Endothelial cell of umbilical vein (primary cell): Measurements from ENCODE around the gene TAS2R10. TPM values are rescaled to one million over a fixed set of nuclear protein-coding genes. Genes with fewer than 3 reads are reported as not detected.

Experiments
- BruUV-seq: library from RNA; stranded (reverse); fragments of 400-500 nt; replicated peaks from 2 replicates; lab custom pipeline; 2021; lab: Mats Ljungman, UMichigan
- CTCF ChIA-PET: fragments of 300-600, 350-600 bp; sonication (Branson Sonifier 250); formaldehyde crosslinking; loops from one replicate; lab custom pipeline; 2021; ENCODE audit warnings: antibody characterized with exemption, inconsistent platforms; lab: Charles Lee
- POLR2A ChIA-PET: fragments of 300-600, 350-600 bp; sonication (Branson Sonifier 250); formaldehyde crosslinking; loops from one replicate; lab custom pipeline; 2021; ENCODE audit warnings: antibody characterized with exemption, inconsistent platforms; lab: Charles Lee
- DNase-seq: peaks from one replicate; pipeline ENCODE4 v3.0.0-alpha.2; 2011; ENCODE audit warnings: low read depth, low spot score
- FAIRE-seq: peaks from 2 replicates; lab custom pipeline; 2011; peaks lifted over from hg19 to GRCh38; lab: Jason Lieb, UNC
- H2AFZ ChIP-seq: 2 replicates; pipeline ENCODE4 v1.6.0; 2012; ENCODE audit warnings: low read depth, low read length, control low read depth, inconsistent platforms
- H3K27ac ChIP-seq: 2 replicates; pipeline ENCODE4 v1.5.1; 2011; ENCODE audit warnings: low read depth, mild to moderate bottlenecking, control low read depth, low read length, moderate library complexity; ENCODE audit not compliant: insufficient read depth
- H3K27me3 ChIP-seq, 2 experiments: 2 replicates each; pipeline versions ENCODE4 v1.6.0 to v1.6.1; 2011; ENCODE audit warnings: low read length in 2 of 2, mixed read lengths in 1 of 2; ENCODE audit not compliant: control insufficient read depth in 2 of 2, insufficient read depth in 2 of 2
- H3K36me3 ChIP-seq, 2 experiments: 2 replicates in 1 of 2; 3 replicates in 1 of 2; pipeline ENCODE4 v1.5.1; 2011; ENCODE audit warnings: low read length in 2 of 2, mild to moderate bottlenecking in 1 of 2, moderate library complexity in 1 of 2; ENCODE audit not compliant: control insufficient read depth in 2 of 2, insufficient read depth in 2 of 2; ENCODE audit errors: extremely low read depth in 1 of 2
- H3K4me1 ChIP-seq: 3 replicates; pipeline ENCODE4 v1.5.1; 2011; ENCODE audit warnings: mild to moderate bottlenecking, low read length; ENCODE audit not compliant: control insufficient read depth, insufficient read depth; ENCODE audit errors: extremely low read depth
- H3K4me2 ChIP-seq: 2 replicates; pipeline ENCODE4 v1.6.1; 2011; ENCODE audit warnings: low read length, control low read depth, mixed read lengths; ENCODE audit not compliant: insufficient read depth
- H3K4me3 ChIP-seq, 3 experiments: fragments of 200-600 bp in 1 of 3; sonication (generic), shearing (Covaris generic) in 1 of 3; replicated peaks in 1 of 3; 2 replicates each; pipeline ENCODE4 v1.5.1; 2011 to 2016; ENCODE audit warnings: control low read depth in 3 of 3, low read length in 3 of 3, mild to moderate bottlenecking in 2 of 3, inconsistent platforms in 1 of 3, low read depth in 1 of 3, moderate library complexity in 1 of 3; ENCODE audit not compliant: insufficient read depth in 1 of 3
- H3K79me2 ChIP-seq: 2 replicates; pipeline ENCODE4 v1.6.0; 2012; ENCODE audit warnings: low read length, inconsistent platforms; ENCODE audit not compliant: control insufficient read depth, insufficient read depth
- H3K9ac ChIP-seq: replicated peaks from 2 replicates; pipeline ENCODE3; 2011; ENCODE audit warnings: low read length, control low read depth; ENCODE audit not compliant: insufficient read depth; ENCODE audit errors: extremely low read depth
- H3K9me1 ChIP-seq: replicated peaks from 3 replicates; pipeline ENCODE4 v1.6.0; 2011; ENCODE audit warnings: mild to moderate bottlenecking, low read length; ENCODE audit not compliant: control insufficient read depth, insufficient read depth; ENCODE audit errors: extremely low read depth
- H3K9me3 ChIP-seq: replicated peaks from 2 replicates; pipeline ENCODE4 v1.5.1; 2012; ENCODE audit warnings: low read length, inconsistent platforms; ENCODE audit not compliant: control insufficient read depth, insufficient read depth
- H4K20me1 ChIP-seq: replicated peaks from 2 replicates; pipeline ENCODE3; 2011; ENCODE audit warnings: mild to moderate bottlenecking, low read length; ENCODE audit not compliant: control insufficient read depth, insufficient read depth; ENCODE audit errors: extremely low read depth
- CTCF ChIP-seq, 2 donors: IDR thresholded peaks; 1 replicate in 1 of 2; 2 replicates in 1 of 2; pipeline ENCODE4 v1.5.1; 2011; ENCODE audit warnings: low read length in 2 of 2, mild to moderate bottlenecking in 2 of 2, moderate library complexity in 2 of 2, control low read depth in 1 of 2, inconsistent platforms in 1 of 2, low read depth in 1 of 2; ENCODE audit not compliant: insufficient read depth in 1 of 2; ENCODE audit errors: extremely low read depth in 1 of 2
- EZH2 ChIP-seq: IDR thresholded peaks from 2 replicates; pipeline ENCODE4 v1.6.1; 2012; ENCODE audit warnings: borderline replicate concordance, low read depth, mild to moderate bottlenecking, moderate library complexity, low read length, inconsistent platforms; ENCODE audit not compliant: severe bottlenecking
- GATA2 ChIP-seq: IDR thresholded peaks from 2 replicates; pipeline ENCODE4 v1.7.0; 2011; ENCODE audit warnings: low read depth, mild to moderate bottlenecking, moderate library complexity, mixed read lengths, low read length; ENCODE audit not compliant: insufficient read length, insufficient read depth
- JUN ChIP-seq: IDR thresholded peaks from 2 replicates; pipeline ENCODE4 v1.6.1; 2011; ENCODE audit warnings: borderline replicate concordance, low read depth; ENCODE audit not compliant: insufficient read length, insufficient read depth
- MAX ChIP-seq: IDR thresholded peaks from 2 replicates; pipeline ENCODE4 v1.6.1; 2011; ENCODE audit not compliant: insufficient read depth, insufficient read length
- MYC ChIP-seq: IDR thresholded peaks from one replicate; pipeline ENCODE4 v1.6.1; 2011; ENCODE audit warnings: mild to moderate bottlenecking, low read depth, low read length
- POLR2AphosphoS5 ChIP-seq: IDR thresholded peaks from 2 replicates; pipeline ENCODE4 v1.6.1; 2012; ENCODE audit warnings: low read depth, mild to moderate bottlenecking, control low read depth, low read length, moderate library complexity; ENCODE audit not compliant: insufficient read depth
- dilution Hi-C: fragments of 300-500 bp; cut with MboI; formaldehyde crosslinking; loops from one replicate; pipeline ENCODE4 v1.15.0; 2019; ENCODE audit warnings: low sequenced_read_pairs; ENCODE audit not compliant: extremely low pct_ligation_motif_present
- intact Hi-C: fragments of 100-400 bp; cut with micrococcal nuclease; formaldehyde crosslinking; loops from one replicate; pipeline ENCODE4 v1.10.0; 2022
- polyA plus RNA-seq, 4 experiments: library from polyadenylated mRNA; depleted of rRNA in 3 of 4; stranded (reverse) in 3 of 4; unstranded in 1 of 4; fragments of >200 nt; gene quantifications; 2 replicates each; pipeline versions ENCODE4 v1.2.1 to v1.2.3, GENCODE V29; 2011 to 2012; ENCODE audit warnings: missing spikeins in 1 of 4
- total RNA-seq: library from RNA; stranded (reverse); gene quantifications from 2 replicates; pipeline ENCODE4 v1.2.3, GENCODE V29; 2021

The TAS2R10 gene
- total and polyA plus RNA-seq, 2 donors (not counting 3 experiments of a cell fraction or from before 2014, with no cell fraction given), result 0.22 to 0.66 TPM

- DNase-seq (no peak), FAIRE-seq (no peak)
- H3K27me3 ChIP-seq, result peaks cover 0 to 3% of the 10 kb centered on the region in 2 experiments
- intact Hi-C loops, result no loop called here
- ChIA-PET POLR2A (no interaction called here), CTCF (interaction anchor here (0.7 to 2.4 kb wide), 2 partner anchors 12 to 417 kb away, joined by 4 to 10 read pairs; no protein-coding TSS in a partner anchor)
- H3K36me3 ChIP-seq, result no peaks in the 10 kb centered on the region
- H3K27ac ChIP-seq, result no peak overlapping the region
- no peaks in the 10 kb centered on the region for H3K4me1 ChIP-seq
- H2AFZ ChIP-seq, result no peak overlapping the region
- no peak overlapping the region for H3K9ac ChIP-seq
- no peak overlapping the region for H3K4me3 ChIP-seq
- no peaks in the 10 kb centered on the region for H3K79me2 ChIP-seq
- no peak overlapping the region for H3K4me2 ChIP-seq
- H3K9me3 ChIP-seq, result no peaks in the 10 kb centered on the region
- no TSS peak for BruUV-seq
- no peak for TF ChIP-seq MYC
- no peak for TF ChIP-seq GATA2
- TF ChIP-seq EZH2, result no peak
- TF ChIP-seq JUN, result no peak
- no peak for TF ChIP-seq CTCF (IDR thresholded peaks at IDR 0.05; ENCODE audit: extremely low read depth in 1 of 2, insufficient read depth in 1 of 2, low read depth in 1 of 2, low read length in 2 of 2)
- no peak for TF ChIP-seq POLR2AphosphoS5
- TF ChIP-seq MAX, result no peak
- H3K9me1 ChIP-seq, result no peaks in the 10 kb centered on the region
- dilution Hi-C loops, result no loop called here
- no peaks in the 10 kb centered on the region for H4K20me1 ChIP-seq
Observed at GRCh38 chr12:10783252-10783651, 42.9 kb downstream of the TAS2R10 start.
